ENCODE results near the gene LRRC74B. TPM values are rescaled to one million over a fixed set of nuclear protein-coding genes. Genes with fewer than 3 reads are reported as not detected.
"Not testable (repeated sequence)": the region's sequence is repeated elsewhere in the genome, so short reads cannot be mapped to it uniquely, and the experiment has no call there.

Gene LRRC74B
- total and polyA plus RNA-seq, 2 experiments from 2014 or later: 0.12 TPM; not detected in 1

DNA sequence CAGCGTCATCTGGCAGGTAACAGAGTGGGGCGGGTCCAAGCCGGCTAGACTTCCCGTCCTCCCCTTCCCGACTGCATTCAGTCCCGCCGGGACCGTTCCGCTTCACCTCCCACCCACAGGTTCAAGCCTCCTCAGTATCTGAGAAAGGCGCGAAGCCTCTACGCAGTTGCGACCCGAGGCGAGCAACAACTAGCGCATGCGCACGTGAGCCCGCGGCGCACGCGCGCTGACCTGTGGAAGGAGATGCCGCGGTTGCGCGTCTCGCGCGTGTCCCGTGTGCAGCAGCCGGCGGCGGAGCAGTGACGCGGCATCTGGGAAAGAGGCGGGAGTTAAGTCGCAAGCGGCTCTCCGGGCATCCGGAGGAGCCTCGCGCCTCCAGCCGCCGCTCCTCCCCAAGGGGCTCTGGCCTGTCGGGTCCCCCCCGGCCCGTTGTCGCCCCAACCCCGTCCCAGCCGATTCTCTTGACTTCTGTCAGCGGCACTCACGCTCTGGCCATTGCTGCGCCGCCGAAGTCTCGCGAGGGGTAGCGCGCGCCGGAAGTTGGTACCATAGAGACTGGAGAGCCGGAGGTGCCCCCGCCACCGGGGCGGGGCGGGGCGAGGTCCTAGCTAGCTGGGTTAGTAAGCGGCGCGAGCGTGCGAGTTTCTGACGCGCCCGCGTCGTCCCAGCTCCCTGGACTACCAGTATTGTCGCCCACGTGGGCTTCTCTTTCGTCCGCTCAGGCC lies 44.0 kb upstream of the LRRC74B start, which contains the start of gene THAP7:
Gene THAP7, minus strand, starts transcription at position 518 of the 725 bp plus-strand sequence. Its CDS starts 207 bp downstream, at position 311.
- TF ChIP-seq, protein P1, sequence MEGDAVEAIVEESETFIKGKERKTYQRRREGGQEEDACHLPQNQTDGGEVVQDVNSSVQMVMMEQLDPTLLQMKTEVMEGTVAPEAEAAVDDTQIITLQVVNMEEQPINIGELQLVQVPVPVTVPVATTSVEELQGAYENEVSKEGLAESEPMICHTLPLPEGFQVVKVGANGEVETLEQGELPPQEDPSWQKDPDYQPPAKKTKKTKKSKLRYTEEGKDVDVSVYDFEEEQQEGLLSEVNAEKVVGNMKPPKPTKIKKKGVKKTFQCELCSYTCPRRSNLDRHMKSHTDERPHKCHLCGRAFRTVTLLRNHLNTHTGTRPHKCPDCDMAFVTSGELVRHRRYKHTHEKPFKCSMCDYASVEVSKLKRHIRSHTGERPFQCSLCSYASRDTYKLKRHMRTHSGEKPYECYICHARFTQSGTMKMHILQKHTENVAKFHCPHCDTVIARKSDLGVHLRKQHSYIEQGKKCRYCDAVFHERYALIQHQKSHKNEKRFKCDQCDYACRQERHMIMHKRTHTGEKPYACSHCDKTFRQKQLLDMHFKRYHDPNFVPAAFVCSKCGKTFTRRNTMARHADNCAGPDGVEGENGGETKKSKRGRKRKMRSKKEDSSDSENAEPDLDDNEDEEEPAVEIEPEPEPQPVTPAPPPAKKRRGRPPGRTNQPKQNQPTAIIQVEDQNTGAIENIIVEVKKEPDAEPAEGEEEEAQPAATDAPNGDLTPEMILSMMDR (IDR thresholded peaks at IDR 0.05; ENCODE audit: low read depth, low read length): no peak
- Histone ChIP-seq H3K4me1 (ENCODE audit: low read depth) (peaks cover 19% of the 10 kb centered on the region), H3K36me3 (peaks cover 4% of the 10 kb centered on the region), H3K27ac (peak within 1 kb of the TSS; percentile 95), H3K9me3 (ENCODE audit: low read depth) (no peaks in the 10 kb centered on the region), H3K4me3 (peak within 1 kb of the TSS; percentile 74), H3K27me3 (no peaks in the 10 kb centered on the region)
- DNase-seq (ENCODE audit: low read depth in 1 of 2, low spot score in 1 of 2): peak; percentile 96 to 97

DNA sequence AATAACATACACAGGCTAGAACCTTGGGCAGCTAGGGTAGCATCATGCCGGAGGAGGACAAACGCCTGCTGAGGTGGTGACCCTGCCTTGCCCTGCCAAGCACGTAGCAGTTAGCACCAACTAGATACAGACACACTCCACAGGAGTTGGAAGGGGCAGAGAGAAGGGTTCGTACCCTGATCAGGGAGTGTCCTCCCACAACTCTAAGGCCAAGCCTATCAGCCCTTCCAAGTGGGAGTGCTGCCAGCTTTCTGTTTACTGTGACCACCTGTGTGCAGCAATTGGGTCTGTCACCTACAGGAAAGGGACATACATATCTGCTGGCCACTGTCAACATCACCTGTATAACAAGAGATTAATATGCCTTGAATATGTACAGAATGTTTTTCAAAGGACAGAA lies 42.0 kb upstream of the LRRC74B start:
- H3K4me1 ChIP-seq (ENCODE audit: low read depth): peaks cover 19% of the 10 kb centered on the region
- no peak overlapping the region for H3K4me3 ChIP-seq
- TF ChIP-seq, protein P1 (IDR thresholded peaks at IDR 0.05; ENCODE audit: low read depth, low read length): no peak
- DNase-seq (ENCODE audit: low read depth in 1 of 2, low spot score in 1 of 2): no peak
- no peaks in the 10 kb centered on the region for H3K27me3 ChIP-seq
- no peaks in the 10 kb centered on the region for H3K9me3 ChIP-seq (ENCODE audit: low read depth)
- H3K27ac ChIP-seq: no peak overlapping the region
- H3K36me3 ChIP-seq: peaks cover 4% of the 10 kb centered on the region

DNA sequence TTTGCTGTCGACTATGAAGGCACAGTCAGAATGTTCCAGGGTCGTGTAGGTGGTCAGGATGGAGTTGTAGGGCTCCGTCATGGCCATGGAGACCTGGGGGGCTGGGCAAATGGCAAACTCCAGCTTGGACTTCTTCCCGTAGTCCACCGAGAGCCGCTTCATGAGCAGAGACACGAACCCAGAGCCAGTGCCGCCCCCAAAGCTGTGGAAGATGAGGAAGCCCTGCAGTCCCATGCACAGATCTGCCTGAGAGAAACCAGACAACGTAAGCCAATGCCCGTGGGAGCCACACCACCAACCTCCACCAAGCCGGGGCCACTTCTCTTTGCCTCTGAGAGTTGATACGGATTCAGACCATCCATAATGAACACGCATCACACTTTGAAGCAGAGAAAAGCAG lies 36.5 kb upstream of the LRRC74B start:
- H3K27me3 ChIP-seq; DNase-seq (ENCODE audit: low read depth in 1 of 2, low spot score in 1 of 2); H3K36me3 ChIP-seq; H3K27ac ChIP-seq; H3K4me3 ChIP-seq; H3K9me3 ChIP-seq (ENCODE audit: low read depth); H3K4me1 ChIP-seq (ENCODE audit: low read depth): not testable (repeated sequence)

DNA sequence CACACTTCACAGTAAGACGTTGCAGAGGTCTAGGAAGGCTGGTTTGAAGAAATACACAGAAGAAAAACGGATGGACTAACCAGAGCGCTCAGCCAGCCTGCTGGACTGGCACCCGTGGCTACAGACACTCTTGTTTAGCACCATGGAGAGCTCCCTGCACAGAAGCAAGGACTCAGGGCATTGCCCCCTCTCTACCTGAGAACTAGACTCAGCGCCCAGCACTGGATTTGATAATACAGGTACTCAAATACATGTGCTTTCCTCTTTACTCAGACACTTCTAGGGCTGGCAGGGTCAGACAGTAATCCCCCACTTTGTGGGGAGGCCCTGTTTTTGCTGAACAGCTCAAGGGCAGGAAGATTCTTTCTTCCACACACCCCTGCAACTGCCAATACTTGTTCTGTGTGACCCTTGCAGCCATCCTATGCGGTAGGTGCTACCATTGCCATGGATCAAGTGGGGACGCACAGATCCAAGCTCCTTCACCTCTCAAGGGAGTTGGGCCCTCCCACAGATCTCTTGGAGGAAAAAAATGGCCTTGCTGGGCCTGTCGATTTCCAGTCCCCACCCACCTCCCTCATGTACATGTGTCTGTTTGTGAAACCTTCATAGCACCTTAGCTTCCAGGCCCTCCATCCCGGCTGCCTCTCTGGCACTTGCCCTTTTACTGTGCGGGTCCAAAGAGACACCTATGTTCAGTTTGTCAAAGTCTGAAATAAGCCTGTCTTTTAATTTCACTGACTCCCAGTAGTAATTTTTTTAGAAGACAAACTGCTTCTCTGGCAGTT lies 35.9 kb upstream of the LRRC74B start:
- Histone ChIP-seq H3K4me1 (ENCODE audit: low read depth) (peaks cover 9% of the 10 kb centered on the region), H3K36me3 (no peaks in the 10 kb centered on the region), H3K27ac (no peak overlapping the region), H3K9me3 (ENCODE audit: low read depth) (no peaks in the 10 kb centered on the region), H3K27me3 (no peaks in the 10 kb centered on the region), H3K4me3 (no peak overlapping the region)
- TF ChIP-seq, protein P1 (IDR thresholded peaks at IDR 0.05; ENCODE audit: low read depth, low read length): no peak
- peak; percentile 63 to 88 for DNase-seq (ENCODE audit: low read depth in 1 of 2, low spot score in 1 of 2)

DNA sequence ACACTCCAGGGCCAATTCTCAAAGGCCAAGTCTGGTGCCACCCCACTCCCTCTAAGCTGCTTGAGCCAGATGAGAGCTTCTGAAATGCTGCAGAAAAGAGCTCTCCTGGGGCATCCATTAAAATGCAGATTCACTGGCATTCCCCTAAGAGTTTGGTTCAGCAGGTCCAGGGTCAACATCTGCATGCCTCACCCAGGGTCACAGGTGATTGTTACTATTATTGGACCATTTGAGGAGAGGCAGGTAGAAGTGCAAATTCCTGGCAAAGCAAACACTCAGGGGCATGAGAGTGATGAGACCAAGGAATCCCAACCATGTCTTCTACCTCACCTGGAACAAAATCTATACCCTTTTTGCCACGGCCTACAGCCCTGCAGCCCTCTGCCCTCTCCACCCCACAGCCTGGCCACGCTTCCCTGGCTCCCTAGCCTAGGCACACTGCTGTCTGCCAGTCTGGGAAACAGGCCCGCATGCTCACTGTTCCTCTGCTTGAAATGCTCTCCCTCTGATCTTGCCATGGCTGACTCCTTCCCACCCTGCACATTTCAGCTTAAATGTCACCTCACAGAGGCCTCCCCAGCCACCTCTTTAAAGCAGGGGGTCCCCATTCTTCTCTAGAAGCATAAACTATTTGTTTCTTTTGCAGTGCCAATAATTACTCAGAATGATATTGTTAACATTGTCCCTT lies 35.2 kb upstream of the LRRC74B start:
- Histone ChIP-seq H3K27me3 (no peaks in the 10 kb centered on the region), H3K27ac (no peak overlapping the region), H3K4me1 (ENCODE audit: low read depth) (peaks cover 13% of the 10 kb centered on the region), H3K4me3 (no peak overlapping the region), H3K36me3 (no peaks in the 10 kb centered on the region), H3K9me3 (ENCODE audit: low read depth) (no peaks in the 10 kb centered on the region)
- TF ChIP-seq, protein P1 (IDR thresholded peaks at IDR 0.05; ENCODE audit: low read depth, low read length): no peak
- no peak for DNase-seq (ENCODE audit: low read depth in 1 of 2, low spot score in 1 of 2)
